ENCODE data around the gene POU6F2. TPM values are rescaled to one million over a fixed set of nuclear protein-coding genes. Genes with fewer than 3 reads are reported as not detected.
"Not testable (repeated sequence)": the region's sequence is repeated elsewhere in the genome, so short reads cannot be mapped to it uniquely, and the experiment has no call there.

Gene POU6F2
- total RNA-seq, 1 donor from 2014 or later: not detected

DNA sequence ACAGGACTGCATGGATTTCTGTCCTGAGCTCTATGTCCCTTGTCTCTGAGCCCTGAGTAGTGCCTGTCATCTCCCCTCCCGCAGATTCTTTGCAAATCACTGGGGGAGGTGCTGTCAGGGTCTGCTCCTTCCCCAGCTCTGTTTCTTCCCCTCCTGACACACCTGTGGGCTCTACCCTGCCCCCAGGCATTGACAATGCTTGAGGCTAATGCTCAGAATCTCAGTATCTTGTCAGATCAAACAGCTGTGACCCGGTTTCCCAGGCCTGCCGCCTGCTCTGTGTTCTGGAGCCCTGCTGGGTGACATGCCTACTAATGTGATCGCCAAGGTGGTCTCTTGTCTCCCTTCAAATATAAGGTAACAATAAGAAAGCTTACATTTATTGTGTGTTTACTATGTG, 209.0 kb downstream of the POU6F2 start:
- no peak for DNase-seq (ENCODE audit: low read depth in 2 of 2)

DNA sequence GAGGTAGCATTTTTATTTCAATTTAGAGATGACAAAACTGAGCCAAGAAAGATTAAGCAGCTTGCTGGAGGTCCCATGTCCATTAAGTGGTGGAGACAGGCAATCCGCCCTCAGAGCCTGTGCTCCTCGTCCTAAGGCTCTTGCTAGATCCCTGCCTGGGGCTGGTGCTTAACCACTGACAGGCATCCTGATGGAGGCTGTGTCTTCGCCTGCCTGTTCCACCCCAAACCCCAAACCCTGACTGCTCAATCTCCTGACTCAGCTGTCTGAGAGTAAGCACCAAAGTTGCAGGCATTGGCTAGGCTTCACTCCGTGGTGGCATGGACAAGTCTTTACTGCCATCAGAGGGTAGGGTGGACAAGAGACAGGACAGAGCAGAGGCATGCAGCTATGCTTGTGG, 209.4 kb downstream of the POU6F2 start:
- no peak for DNase-seq (ENCODE audit: low read depth in 2 of 2)

GRCh38 chr7:39192476-39192875, 214.8 kb downstream of the POU6F2 start:
- DNase-seq (ENCODE audit: low read depth in 2 of 2): no peak

- DNase-seq (ENCODE audit: low read depth in 2 of 2): not testable (repeated sequence)
These were observed 216.7 kb downstream of the POU6F2 start for GRCh38 chr7:39194388-39194787.

DNA sequence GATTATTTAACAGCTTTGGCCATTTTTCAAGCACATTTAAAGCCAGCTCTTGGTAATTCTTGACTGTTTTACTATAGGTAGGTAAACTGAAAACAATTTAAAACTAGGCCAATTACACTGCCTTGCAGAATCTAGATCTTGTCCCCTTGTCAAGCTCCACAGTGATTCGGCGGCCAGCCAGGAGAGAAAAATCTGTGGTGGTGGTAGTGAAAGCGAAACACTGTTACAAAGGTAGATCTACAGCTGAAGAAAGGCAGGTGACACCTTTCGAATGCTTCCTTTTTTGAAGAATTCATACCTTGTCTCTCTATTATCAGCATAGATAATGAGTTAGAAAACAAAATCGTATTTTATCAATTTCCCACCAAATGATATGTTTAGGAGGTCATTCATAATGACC, 218.3 kb downstream of the POU6F2 start:
- no peak for DNase-seq (ENCODE audit: low read depth in 2 of 2)

DNA sequence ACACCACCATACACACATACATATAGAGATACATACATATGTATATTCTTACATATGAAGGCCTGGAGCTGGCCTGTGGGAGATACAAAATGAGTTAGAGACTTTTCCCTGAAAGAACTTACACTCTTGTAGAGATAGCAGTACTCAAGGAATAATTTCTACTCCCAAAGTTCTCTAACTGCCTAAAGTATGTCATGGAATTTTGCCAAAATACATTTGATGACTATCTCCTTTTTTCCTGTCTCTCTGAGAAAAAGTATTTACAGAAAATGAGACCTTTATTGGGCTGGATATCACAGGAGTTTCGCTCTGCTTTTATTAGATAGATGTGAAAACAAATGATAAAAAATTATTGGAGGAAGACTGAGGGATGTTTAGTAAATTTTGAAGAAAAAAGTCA, 220.1 kb downstream of the POU6F2 start:
- DNase-seq (ENCODE audit: low read depth in 2 of 2): no peak

- no peak for DNase-seq (ENCODE audit: low read depth in 2 of 2)
These were observed 220.8 kb downstream of the POU6F2 start for GRCh38 chr7:39198556-39198955.

DNA sequence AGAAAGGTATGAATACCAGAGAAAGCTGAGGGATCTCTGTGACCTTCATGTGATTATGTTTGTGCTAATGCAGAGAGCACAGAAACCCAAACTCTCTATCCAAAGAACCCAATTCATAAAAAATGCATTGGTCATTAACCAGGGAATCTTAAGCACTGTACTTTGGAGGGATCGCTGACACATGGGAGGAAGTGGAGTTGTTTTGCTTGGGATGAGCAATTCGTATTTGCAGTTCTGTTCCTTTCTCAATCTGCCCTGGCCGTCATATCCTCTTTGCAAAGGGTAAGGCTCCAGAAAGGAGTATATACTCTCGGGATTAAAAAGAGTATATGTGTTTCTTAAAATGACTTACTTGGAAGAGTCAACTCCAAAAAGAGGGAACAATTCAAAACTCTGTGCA, 221.3 kb downstream of the POU6F2 start:
- peak in 1 of 2 donors; percentile 6 for DNase-seq (ENCODE audit: low read depth in 2 of 2)

DNA sequence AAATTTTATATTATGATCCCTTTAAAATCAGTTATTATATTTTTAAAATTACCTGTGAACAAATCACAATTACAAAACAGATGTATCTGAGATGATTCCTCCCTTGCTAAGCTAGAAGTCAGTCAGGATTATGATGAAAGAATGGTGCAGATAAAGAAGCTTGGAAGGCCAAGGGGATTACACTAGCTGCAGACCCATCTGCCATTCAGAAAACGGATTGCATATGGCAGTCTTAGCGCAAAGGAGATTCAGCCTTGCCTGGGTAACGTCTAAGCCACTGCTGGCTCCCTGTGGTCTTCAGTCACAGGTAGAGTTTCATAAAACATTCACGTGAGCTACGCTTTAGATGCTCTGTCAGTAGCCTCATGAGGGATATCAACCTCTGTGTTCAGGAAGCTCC, 222.2 kb downstream of the POU6F2 start:
- no peak for DNase-seq (ENCODE audit: low read depth in 2 of 2)

DNA sequence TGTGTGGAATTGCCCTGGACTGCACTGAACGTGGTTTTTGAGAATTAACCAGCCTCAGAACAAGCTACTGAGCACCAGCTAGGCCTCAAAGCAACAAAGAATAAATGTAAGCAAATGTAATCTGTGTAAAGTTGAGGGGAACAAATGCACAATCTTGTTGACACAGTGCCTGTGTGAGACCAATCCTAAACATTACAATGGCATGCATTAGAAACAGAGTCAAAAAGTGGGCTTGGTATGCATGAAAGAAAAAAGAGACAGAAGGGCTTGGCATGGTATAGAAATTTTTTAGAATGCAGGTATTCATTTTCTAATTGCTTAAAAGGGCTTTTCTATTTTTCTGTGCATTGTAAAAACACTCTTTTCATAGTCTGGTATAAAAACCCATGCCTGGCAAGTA, 224.3 kb downstream of the POU6F2 start:
- no peak for DNase-seq (ENCODE audit: low read depth in 2 of 2)

GRCh38 chr7:39210362-39210761, 232.7 kb downstream of the POU6F2 start:
- no peak for DNase-seq (ENCODE audit: low read depth in 2 of 2)

DNA sequence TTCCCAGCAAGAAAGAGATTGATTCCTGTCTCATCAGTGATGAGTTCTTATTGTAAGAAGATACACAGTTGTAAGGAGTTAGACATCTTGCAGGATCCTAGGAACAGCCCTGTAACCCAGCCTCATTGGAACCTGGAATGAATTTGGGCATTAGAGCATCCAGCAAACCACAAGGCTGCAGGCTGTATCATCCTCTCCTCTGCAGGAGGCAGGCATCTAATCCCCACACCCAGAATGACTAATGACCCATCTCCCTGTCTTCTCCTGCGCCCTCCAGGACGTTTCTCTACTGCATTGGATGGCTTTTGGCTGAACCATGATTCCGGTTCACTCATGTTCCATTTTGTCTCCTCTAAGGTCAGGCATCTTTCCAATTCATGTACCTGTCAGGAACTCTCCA, 233.9 kb downstream of the POU6F2 start:
- no peak for DNase-seq (ENCODE audit: low read depth in 2 of 2)

- DNase-seq (ENCODE audit: low read depth in 2 of 2): no peak
These were observed 235.2 kb downstream of the POU6F2 start for GRCh38 chr7:39212876-39213275.

DNA sequence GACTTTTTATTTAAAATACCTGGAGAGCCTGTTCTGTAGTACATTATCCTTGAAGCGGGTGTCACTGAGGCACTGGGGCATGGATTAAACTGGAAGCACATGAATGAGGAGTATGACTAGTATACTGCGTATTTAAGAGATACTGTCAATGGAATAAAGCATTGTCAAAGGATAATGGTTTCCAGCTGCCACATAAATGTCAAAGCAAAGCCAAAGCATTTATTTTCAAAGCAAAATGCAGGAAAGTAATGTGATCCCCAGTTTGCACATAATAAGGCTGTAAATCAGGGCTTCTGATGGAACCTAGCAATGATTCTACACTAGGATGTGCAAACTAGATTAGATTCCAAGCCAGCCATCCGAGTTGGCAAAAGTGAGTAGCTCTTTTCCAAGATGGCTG, 240.1 kb downstream of the POU6F2 start:
- DNase-seq (ENCODE audit: low read depth in 2 of 2): no peak

GRCh38 chr7:39219869-39220268, 242.2 kb downstream of the POU6F2 start:
- no peak for DNase-seq (ENCODE audit: low read depth in 2 of 2)

GRCh38 chr7:39221901-39222300, 244.2 kb downstream of the POU6F2 start:
- DNase-seq (ENCODE audit: low read depth in 2 of 2): no peak

GRCh38 chr7:39228946-39229345, 251.2 kb downstream of the POU6F2 start:
- DNase-seq (ENCODE audit: low read depth in 2 of 2): no peak

DNA sequence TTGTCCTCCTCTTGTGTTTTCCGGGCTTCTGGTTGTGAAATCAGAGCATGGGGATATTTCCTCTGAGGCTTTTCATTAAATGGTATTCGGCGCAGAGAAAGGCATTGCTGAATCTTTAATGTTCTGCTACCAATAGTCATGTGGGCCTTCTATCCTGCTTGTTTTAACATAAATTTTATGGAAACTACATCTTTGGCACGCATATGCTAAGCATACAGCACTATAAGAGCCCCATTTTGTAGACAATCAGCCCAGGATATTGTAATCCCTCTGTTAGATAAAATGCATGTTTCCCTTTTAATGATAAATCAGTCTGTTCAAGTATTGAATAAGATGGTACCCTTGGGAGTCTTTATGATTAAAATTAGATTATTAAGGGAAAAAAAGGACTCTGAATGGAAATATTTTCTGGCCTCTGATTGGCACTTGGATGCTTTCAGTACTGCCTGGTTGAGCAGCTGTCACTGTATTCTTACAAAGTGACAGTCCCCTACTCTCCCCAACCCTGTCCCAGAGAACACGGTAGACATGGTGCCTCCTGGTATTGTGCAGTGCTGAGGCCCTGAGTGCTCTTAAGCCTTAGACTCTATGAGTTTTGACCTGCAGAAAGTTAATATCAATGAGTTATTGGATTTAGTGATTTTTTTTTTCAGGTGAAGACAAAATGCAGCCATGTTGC, 256.3 kb downstream of the POU6F2 start:
- no peak for DNase-seq (ENCODE audit: low read depth in 2 of 2)

DNA sequence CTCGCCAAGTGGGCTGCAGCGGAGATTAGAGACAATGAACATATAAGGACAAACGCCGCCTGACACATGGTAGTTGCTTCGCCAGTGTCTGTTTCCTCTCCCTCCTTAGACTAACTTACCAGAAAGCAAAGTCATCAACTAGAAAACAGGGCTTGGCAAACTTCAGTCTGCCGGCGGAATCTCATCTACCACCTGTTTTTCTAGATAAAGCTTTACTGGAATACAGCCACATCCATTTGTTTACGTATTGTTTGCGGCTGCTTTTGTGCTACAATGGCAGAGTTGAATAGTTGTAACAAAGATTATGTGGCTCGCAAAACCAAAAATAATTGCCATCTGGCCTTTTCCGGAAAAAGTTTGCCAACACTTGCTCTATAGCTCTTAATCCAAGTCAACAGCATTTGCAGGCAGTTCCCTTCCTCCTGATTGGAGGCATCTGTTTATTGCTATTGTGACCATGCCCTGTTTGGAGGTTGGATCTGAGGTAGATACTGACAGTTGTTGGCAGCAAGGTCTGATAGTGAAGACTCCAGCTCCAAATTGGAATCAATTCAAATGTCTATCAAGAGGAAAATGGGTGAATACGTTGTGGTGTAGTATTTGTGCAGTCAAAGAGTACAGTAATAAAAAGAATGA, 260.6 kb downstream of the POU6F2 start:
- DNase-seq (ENCODE audit: low read depth in 2 of 2): no peak

- DNase-seq (ENCODE audit: low read depth in 2 of 2): no peak
These were observed 263.2 kb downstream of the POU6F2 start for GRCh38 chr7:39240864-39241263.

- no peak for DNase-seq (ENCODE audit: low read depth in 2 of 2)
These were observed 269.9 kb downstream of the POU6F2 start for GRCh38 chr7:39247576-39247975.

DNA sequence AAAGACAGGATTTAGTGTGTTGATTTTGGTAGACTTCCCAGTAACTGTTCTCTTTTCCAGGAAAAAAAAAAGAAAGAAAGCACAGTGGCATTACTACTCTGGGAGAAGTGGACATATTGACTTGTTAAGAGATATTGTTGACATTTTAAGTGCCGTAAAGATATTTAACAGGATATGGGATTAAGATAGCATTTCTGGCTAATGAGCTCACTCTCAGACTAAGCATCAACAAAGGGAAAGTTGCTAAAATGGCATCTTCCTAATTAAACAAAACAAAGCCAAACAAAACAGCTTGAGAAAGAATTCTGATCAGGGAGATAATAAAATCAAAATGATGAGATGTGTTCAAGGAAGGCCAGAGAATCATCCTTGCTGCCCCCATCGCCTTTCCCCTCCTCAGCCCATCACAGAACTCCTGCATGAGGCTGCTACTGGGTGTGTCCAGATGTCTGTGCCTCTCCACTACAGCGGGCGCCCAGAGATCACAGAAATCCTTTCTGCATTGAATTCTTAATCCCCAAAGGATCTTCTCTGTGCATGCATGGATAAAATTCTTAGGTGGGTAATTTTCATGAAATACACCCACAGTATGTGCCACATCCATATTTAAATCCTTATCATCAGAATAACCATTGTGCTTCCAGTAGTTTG, 270.5 kb downstream of the POU6F2 start:
- no peak for DNase-seq (ENCODE audit: low read depth in 2 of 2)

DNA sequence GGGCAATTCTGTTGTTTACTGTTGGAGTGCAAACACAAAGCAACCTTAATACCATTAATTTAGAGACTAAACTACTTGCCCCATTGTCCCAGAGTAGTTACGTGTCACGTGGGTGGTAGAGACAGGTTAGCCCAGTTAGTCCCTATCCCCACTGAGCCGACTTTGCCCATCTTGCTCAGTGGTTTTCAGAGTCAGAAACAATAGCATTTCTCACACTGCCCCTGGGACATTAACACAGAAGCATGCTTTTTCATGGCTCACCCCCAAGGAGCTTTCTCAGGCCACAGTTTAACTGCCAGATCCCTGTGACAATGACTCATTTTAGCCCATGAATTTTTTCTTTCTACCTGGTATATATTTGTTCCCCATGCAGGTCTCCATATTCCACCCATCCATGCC, 271.0 kb downstream of the POU6F2 start:
- no peak for DNase-seq (ENCODE audit: low read depth in 2 of 2)
